ENCODE data around the gene UBXN11. TPM values are rescaled to one million over a fixed set of nuclear protein-coding genes. Genes with fewer than 3 reads are reported as not detected.

The UBXN11 gene
- total RNA-seq, 1 donor from 2014 or later = 12.8 TPM

DNA sequence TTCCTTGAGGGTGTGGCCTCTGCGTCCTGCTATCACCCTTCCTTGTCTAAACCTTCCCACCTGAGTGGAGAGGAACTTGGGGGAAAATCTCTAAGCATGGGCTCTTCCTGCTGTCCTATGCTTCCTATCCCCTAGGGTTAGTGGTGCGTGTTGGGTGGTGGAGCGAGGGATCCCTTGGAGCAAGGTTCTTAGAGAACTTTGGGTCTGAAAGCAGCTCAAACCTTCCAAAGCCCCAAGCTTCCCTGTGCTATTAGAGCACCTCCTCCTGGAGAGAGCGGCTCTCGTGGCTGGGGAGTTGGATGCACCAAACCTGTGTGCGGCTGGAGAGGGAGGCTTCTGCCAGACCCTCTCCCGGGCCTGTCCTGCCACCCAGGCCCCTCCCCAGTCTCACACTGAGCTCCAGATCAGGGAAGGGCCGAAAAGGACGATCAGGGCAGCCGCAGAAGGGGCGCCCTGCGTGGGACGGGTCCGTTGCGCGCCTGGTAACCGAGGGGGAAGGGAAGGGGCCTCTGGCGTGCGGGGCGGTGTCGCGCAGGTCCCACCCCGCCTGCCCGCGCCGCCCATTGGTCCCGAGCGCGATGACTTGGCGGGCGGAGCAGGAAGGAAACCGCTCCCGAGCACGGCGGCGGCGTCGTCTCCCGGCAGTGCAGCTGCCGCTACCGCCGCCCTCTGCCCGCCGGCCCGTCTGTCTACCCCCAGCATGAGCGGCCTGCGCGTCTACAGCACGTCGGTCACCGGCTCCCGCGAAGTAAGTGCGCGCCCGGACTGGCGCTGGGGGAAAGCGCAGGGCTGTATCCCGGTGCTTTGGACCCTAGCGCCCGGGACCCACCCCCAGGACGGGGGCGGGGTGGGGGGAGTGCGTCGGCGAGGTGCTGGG is 26.7 kb downstream of the UBXN11 start, which contains the start of gene SH3BGRL3:
Gene SH3BGRL3, plus strand, starts transcription at position 631 of the 877 bp plus-strand sequence. Its CDS starts 70 bp downstream, at position 701.
- Histone ChIP-seq H2AFZ (ENCODE audit: low read depth, low read length) (peak within 1 kb of the TSS; percentile 73), H3K4me3 (ENCODE audit: insufficient read depth, low read depth, low read length) (peak within 1 kb of the TSS; percentile 73), H3K36me3 (ENCODE audit: insufficient read depth, low read length) (peaks cover 16% of the 10 kb centered on the region), H3K79me2 (ENCODE audit: insufficient read depth, low read length) (peaks cover 48% of the 10 kb centered on the region), H3K9ac (ENCODE audit: low read length) (peak within 1 kb of the TSS; percentile 85), H3K4me1 (ENCODE audit: insufficient read depth, low read length) (peaks cover 85% of the 10 kb centered on the region), H3K27me3 (ENCODE audit: insufficient read depth, low read length) (no peaks in the 10 kb centered on the region), H3K27ac (ENCODE audit: low read depth, low read length) (peak within 1 kb of the TSS; percentile 86), H4K20me1 (ENCODE audit: insufficient read depth, low read length) (peaks cover 46% of the 10 kb centered on the region), H3K9me3 (ENCODE audit: insufficient read depth, low read depth, low read length) (no peaks in the 10 kb centered on the region), H3K4me2 (ENCODE audit: low read length) (peak within 1 kb of the TSS; percentile 97)
- H3K27ac Mint-ChIP-seq (ENCODE audit: unreplicated experiment) = peak within 1 kb of the TSS; percentile 91
- peaks cover 70% of the 10 kb centered on the region for H3K4me1 Mint-ChIP-seq (ENCODE audit: low read depth, unreplicated experiment)
- DNase-seq (ENCODE audit: low read depth) = peak; percentile 71
- TF ChIP-seq EZH2 (IDR thresholded peaks at IDR 0.05; ENCODE audit: insufficient read depth, low read length) (no peak), CTCF (IDR thresholded peaks at IDR 0.05; ENCODE audit: insufficient read depth, low read depth, low read length) (peak; percentile 30)
- no peaks in the 10 kb centered on the region for H3K9me3 Mint-ChIP-seq (ENCODE audit: unreplicated experiment)
- H3K36me3 Mint-ChIP-seq (ENCODE audit: low read depth, unreplicated experiment) = peaks cover 11% of the 10 kb centered on the region
- peak within 1 kb of the TSS; percentile 89 for H3K4me3 Mint-ChIP-seq (ENCODE audit: unreplicated experiment)
- H3K27me3 Mint-ChIP-seq (ENCODE audit: low read depth, unreplicated experiment) = no peaks in the 10 kb centered on the region
- no peak for FAIRE-seq

DNA sequence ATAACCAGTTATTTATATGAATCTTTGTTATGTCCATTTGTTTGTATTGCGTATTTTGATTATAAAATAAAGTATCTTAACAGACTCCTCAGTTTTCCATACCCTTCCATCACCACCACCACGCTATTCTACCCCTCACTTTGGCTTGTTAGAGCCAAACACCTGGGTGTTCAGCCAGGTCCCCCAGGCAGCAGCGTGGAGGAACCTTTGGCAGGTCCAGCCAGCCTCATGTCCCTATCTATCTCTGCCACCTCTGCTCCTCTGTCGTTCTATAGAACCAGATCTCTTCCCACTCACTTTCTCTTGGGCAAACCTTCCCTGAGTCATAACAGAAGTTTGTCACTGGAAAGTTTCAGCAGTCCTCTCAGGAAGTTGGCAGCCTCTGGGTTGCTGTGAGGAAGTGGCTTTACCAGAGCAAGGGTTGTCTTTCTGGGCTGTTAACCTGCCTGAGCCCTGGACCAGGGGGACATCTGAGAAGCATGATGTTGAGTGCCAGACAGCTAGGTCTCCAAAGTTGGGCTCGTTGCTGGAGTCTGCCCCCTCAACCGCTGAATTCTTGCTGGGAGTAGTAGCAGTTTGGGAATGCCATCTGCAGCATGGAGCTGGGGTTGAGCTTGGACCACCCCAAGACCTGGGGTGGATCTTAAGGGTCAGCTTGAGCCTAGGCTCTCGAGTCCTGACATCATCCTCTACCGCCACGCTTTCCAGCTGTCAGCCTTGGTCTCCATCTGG is 27.5 kb downstream of the UBXN11 start:
- FAIRE-seq (no peak), DNase-seq (ENCODE audit: low read depth) (peak; percentile 55)
- Histone ChIP-seq H3K27me3 (ENCODE audit: insufficient read depth, low read length) (no peaks in the 10 kb centered on the region), H3K27ac (ENCODE audit: low read depth, low read length) (peak overlapping the region; percentile 86), H3K4me3 (ENCODE audit: insufficient read depth, low read depth, low read length) (peak overlapping the region; percentile 73), H3K4me2 (ENCODE audit: low read length) (peak overlapping the region; percentile 97), H3K79me2 (ENCODE audit: insufficient read depth, low read length) (peaks cover 47% of the 10 kb centered on the region), H3K4me1 (ENCODE audit: insufficient read depth, low read length) (peaks cover 80% of the 10 kb centered on the region), H4K20me1 (ENCODE audit: insufficient read depth, low read length) (peaks cover 38% of the 10 kb centered on the region), H3K9ac (ENCODE audit: low read length) (peak overlapping the region; percentile 85), H2AFZ (ENCODE audit: low read depth, low read length) (no peak overlapping the region), H3K36me3 (ENCODE audit: insufficient read depth, low read length) (peaks cover 16% of the 10 kb centered on the region), H3K9me3 (ENCODE audit: insufficient read depth, low read depth, low read length) (no peaks in the 10 kb centered on the region)
- no peaks in the 10 kb centered on the region for H3K27me3 Mint-ChIP-seq (ENCODE audit: low read depth, unreplicated experiment)
- TF ChIP-seq CTCF (IDR thresholded peaks at IDR 0.05; ENCODE audit: insufficient read depth, low read depth, low read length) = no peak
- no peak for TF ChIP-seq EZH2 (IDR thresholded peaks at IDR 0.05; ENCODE audit: insufficient read depth, low read length)
- H3K36me3 Mint-ChIP-seq (ENCODE audit: low read depth, unreplicated experiment) = peaks cover 11% of the 10 kb centered on the region
- H3K9me3 Mint-ChIP-seq (ENCODE audit: unreplicated experiment) = no peaks in the 10 kb centered on the region
- H3K27ac Mint-ChIP-seq (ENCODE audit: unreplicated experiment) = peak overlapping the region; percentile 91
- H3K4me3 Mint-ChIP-seq (ENCODE audit: unreplicated experiment) = peak overlapping the region; percentile 89
- H3K4me1 Mint-ChIP-seq (ENCODE audit: low read depth, unreplicated experiment) = peaks cover 71% of the 10 kb centered on the region

Measured in astrocyte (in vitro differentiated cells and primary cell).